IMR-90 (cell line): Measurements from ENCODE around the gene CDON. TPM values are rescaled to one million over a fixed set of nuclear protein-coding genes. Genes with fewer than 3 reads are reported as not detected.

Experiments
- ATAC-seq: fragments of 200-7000 bp; cut with Tn5 transposase; 2 replicates; pipeline ENCODE4 v1.9.1; 2020; ENCODE audit warnings: low read depth, mild to moderate bottlenecking, moderate library complexity
- BruUV-seq: library from RNA; stranded (reverse); fragments of 400-500 nt; replicated peaks from 2 replicates; lab custom pipeline; 2021; lab: Mats Ljungman, UMichigan
- CTCF ChIA-PET: fragments of 300-600 bp; formaldehyde crosslinking; extraction: SDS; loops from one replicate; lab custom pipeline; 2021; ENCODE audit warnings: antibody characterized with exemption; lab: Yijun Ruan, JAX
- POLR2A ChIA-PET: fragments of 300-600 bp; sonication (Branson Sonifier 250); formaldehyde crosslinking; loops from one replicate; lab custom pipeline; 2022; ENCODE audit warnings: antibody characterized with exemption; ENCODE audit not compliant: unreplicated experiment; lab: Charles Lee
- DNase-seq: peaks from one replicate; pipeline ENCODE4 v3.0.0; 2013
- H2AFZ ChIP-seq: replicated peaks from 2 replicates; pipeline ENCODE3; 2013; ENCODE audit warnings: low read length, mild to moderate bottlenecking; ENCODE audit not compliant: poor library complexity
- H2AK5ac ChIP-seq: 2 replicates; pipeline ENCODE4 v1.6.1; 2013; ENCODE audit warnings: low read depth, low read length, inconsistent platforms
- H2AK9ac ChIP-seq: replicated peaks from 2 replicates; pipeline ENCODE3; 2013; ENCODE audit warnings: mild to moderate bottlenecking, low read depth, low read length, moderate library complexity; ENCODE audit not compliant: poor library complexity
- H2BK120ac ChIP-seq: 2 replicates; pipeline ENCODE4 v1.6.1; 2013; ENCODE audit warnings: low read depth, low read length, inconsistent platforms
- H2BK15ac ChIP-seq: 3 replicates; pipeline ENCODE4 v1.6.1; 2013; ENCODE audit warnings: low read depth, low read length, inconsistent platforms
- H2BK20ac ChIP-seq: 2 replicates; pipeline ENCODE4 v1.6.1; 2013; ENCODE audit warnings: low read depth, mild to moderate bottlenecking, inconsistent platforms, low read length, moderate library complexity
- H2BK5ac ChIP-seq: 2 replicates; pipeline ENCODE4 v1.6.1; 2013; ENCODE audit warnings: mild to moderate bottlenecking, low read depth, low read length, inconsistent platforms; ENCODE audit not compliant: poor library complexity, severe bottlenecking
- H3K14ac ChIP-seq: replicated peaks from 2 replicates; pipeline ENCODE4 v1.6.1; 2013; ENCODE audit warnings: low read depth, low read length, inconsistent platforms
- H3K18ac ChIP-seq: 2 replicates; pipeline ENCODE4 v1.6.1; 2013; ENCODE audit warnings: low read depth, low read length, control low read depth
- H3K23ac ChIP-seq: 2 replicates; pipeline ENCODE4 v1.6.1; 2013; ENCODE audit warnings: low read depth, low read length, inconsistent platforms
- H3K27ac ChIP-seq: 2 replicates; pipeline ENCODE4 v1.5.1; 2013; ENCODE audit warnings: mild to moderate bottlenecking, control low read depth, low read length; ENCODE audit not compliant: insufficient read depth
- H3K27me3 ChIP-seq: 2 replicates; pipeline ENCODE4 v1.6.1; 2013; ENCODE audit warnings: low read length; ENCODE audit not compliant: control insufficient read depth, insufficient read depth
- H3K36me3 ChIP-seq: 2 replicates; pipeline ENCODE4 v1.6.1; 2013; ENCODE audit warnings: low read length, mixed read lengths; ENCODE audit not compliant: control insufficient read depth, insufficient read depth
- H3K4ac ChIP-seq: 2 replicates; pipeline ENCODE4 v1.6.1; 2013; ENCODE audit warnings: low read depth, low read length, inconsistent platforms
- H3K4me1 ChIP-seq: 2 replicates; pipeline ENCODE4 v1.6.1; 2013; ENCODE audit warnings: low read length, mixed read lengths; ENCODE audit not compliant: control insufficient read depth, insufficient read depth
- H3K4me2 ChIP-seq: 2 replicates; pipeline ENCODE4 v1.6.1; 2013; ENCODE audit warnings: low read depth, mild to moderate bottlenecking, control low read depth, low read length, moderate library complexity
- H3K4me3 ChIP-seq: 2 replicates; pipeline ENCODE4 v1.5.1; 2013; ENCODE audit warnings: low read depth, mild to moderate bottlenecking, control low read depth, low read length, moderate library complexity; ENCODE audit not compliant: insufficient read depth
- H3K56ac ChIP-seq: 2 replicates; pipeline ENCODE4 v1.6.1; 2013; ENCODE audit warnings: low read length, inconsistent platforms; ENCODE audit not compliant: insufficient read depth; ENCODE audit errors: extremely low read depth
- H3K79me1 ChIP-seq, 2 experiments: 2 replicates each; pipeline ENCODE4 v1.6.1; 2013; ENCODE audit warnings: low read length in 2 of 2, inconsistent platforms in 1 of 2, low read depth in 1 of 2
- H3K9ac ChIP-seq: 2 replicates; pipeline ENCODE4 v1.6.1; 2013; ENCODE audit warnings: low read depth, low read length, control low read depth
- H3K9me1 ChIP-seq: 2 replicates; pipeline ENCODE4 v1.6.1; 2013; ENCODE audit warnings: low read length, inconsistent platforms; ENCODE audit not compliant: insufficient read depth
- H3K9me3 ChIP-seq: 2 replicates; pipeline ENCODE4 v1.6.1; 2013; ENCODE audit warnings: low read length; ENCODE audit not compliant: control insufficient read depth, insufficient read depth
- H4K20me1 ChIP-seq: 2 replicates; pipeline ENCODE4 v1.6.1; 2013; ENCODE audit warnings: low read length, inconsistent platforms; ENCODE audit not compliant: insufficient read depth
- H4K5ac ChIP-seq: 2 replicates; pipeline ENCODE4 v1.6.1; 2013; ENCODE audit warnings: mild to moderate bottlenecking, low read depth, low read length, control low read depth
- H4K8ac ChIP-seq, 2 experiments: 2 replicates each; pipeline ENCODE4 v1.6.1; 2013; ENCODE audit warnings: low read depth in 2 of 2, low read length in 2 of 2, control low read depth in 1 of 2, inconsistent platforms in 1 of 2
- H4K91ac ChIP-seq: 2 replicates; pipeline ENCODE4 v1.6.1; 2013; ENCODE audit warnings: low read depth, low read length, inconsistent platforms; ENCODE audit not compliant: insufficient read depth
- BHLHE40 ChIP-seq: fragments of 150-350 bp; IDR thresholded peaks from 2 replicates; pipeline ENCODE4 v1.6.1; 2016; ENCODE audit warnings: mild to moderate bottlenecking, low read depth, low read length
- CEBPB ChIP-seq: IDR thresholded peaks from 2 replicates; pipeline ENCODE4 v1.6.1; 2012; ENCODE audit warnings: low read depth, low read length, improper control_type of control experiment
- CHD1 ChIP-seq: IDR thresholded peaks from 2 replicates; pipeline ENCODE4 v1.6.1; 2012; ENCODE audit warnings: low read depth, low read length, improper control_type of control experiment
- MAFK ChIP-seq: IDR thresholded peaks from 2 replicates; pipeline ENCODE4 v1.6.1; 2012; ENCODE audit warnings: low read depth, low read length, improper control_type of control experiment
- MAZ ChIP-seq: IDR thresholded peaks from 2 replicates; pipeline ENCODE4 v1.6.1; 2012; ENCODE audit warnings: low read depth, mild to moderate bottlenecking, low read length, improper control_type of control experiment, moderate library complexity, borderline replicate concordance
- NFE2L2 ChIP-seq: fragments of 150-350 bp; IDR thresholded peaks from 2 replicates; pipeline ENCODE4 v1.6.1; 2016; ENCODE audit warnings: low read depth, mild to moderate bottlenecking, low read length
- POLR2A ChIP-seq: IDR thresholded peaks from 2 replicates; pipeline ENCODE4 v1.6.1; 2012; ENCODE audit warnings: mild to moderate bottlenecking, low read depth, low read length
- RAD21 ChIP-seq: IDR thresholded peaks from 2 replicates; pipeline ENCODE4 v1.6.1; 2012; ENCODE audit warnings: low read length, improper control_type of control experiment
- RFX5 ChIP-seq: IDR thresholded peaks from 2 replicates; pipeline ENCODE4 v1.8.0; 2012; ENCODE audit warnings: low read depth, mild to moderate bottlenecking, low read length, moderate library complexity
- SMC3 ChIP-seq: fragments of 150-350 bp; IDR thresholded peaks from 2 replicates; pipeline ENCODE4 v1.6.1; 2016; ENCODE audit warnings: low read depth, mild to moderate bottlenecking, antibody characterized with exemption, low read length, moderate library complexity
- WGBS, 2 experiments: methylation state at CpG; one replicate each; pipeline versions ENCODE4 v1.1.5 to v1.1.7; 2013; ENCODE audit warnings: missing lambda C conversion rate in 2 of 2; ENCODE audit not compliant: insufficient read length in 1 of 2; ENCODE audit errors: extremely low coverage in 2 of 2; 5-methylcytosine and 5-hydroxymethylcytosine counted together
- dilution Hi-C: fragments of 300-500 bp; cut with HindIII; formaldehyde crosslinking; loops from one replicate; pipeline ENCODE4 v1.14.3; 2018; ENCODE audit warnings: low sequenced_read_pairs; ENCODE audit not compliant: unreplicated experiment
- in situ Hi-C: fragments of 300-500 bp; cut with MboI; formaldehyde crosslinking; loops from 3 replicates; pipeline ENCODE4 v1.14.3; 2019; ENCODE audit warnings: low sequenced_read_pairs, inconsistent platforms, mixed read lengths
- intact Hi-C: fragments of 100-400 bp; cut with micrococcal nuclease; formaldehyde crosslinking; loops from 2 replicates; pipeline ENCODE4 v1.10.0; 2022
- polyA plus RNA-seq, 3 experiments: library from polyadenylated mRNA; depleted of rRNA; stranded (reverse); fragments of >200 nt; gene quantifications; 2 replicates each; pipeline ENCODE4 v1.2.3, GENCODE V29; 2012; ENCODE audit warnings: low replicate concordance in 1 of 3
- total RNA-seq: library from RNA; depleted of rRNA; stranded (reverse); fragments of >200 nt; gene quantifications from 2 replicates; pipeline ENCODE4 v1.2.3, GENCODE V29; 2012
- TF ChIP-seq, protein P1 (sequence below): fragments of 150-350 bp; IDR thresholded peaks from 2 replicates; pipeline ENCODE4 v1.6.1; 2016; ENCODE audit warnings: low read depth, mild to moderate bottlenecking, low read length, moderate library complexity, borderline replicate concordance
- TF ChIP-seq, protein P2 (sequence below): fragments of 150-350 bp; IDR thresholded peaks from 2 replicates; pipeline ENCODE4 v1.6.1; 2017; ENCODE audit warnings: mild to moderate bottlenecking, antibody characterized with exemption, low read length, low read depth
- TF ChIP-seq, protein P3 (sequence below): conservative IDR thresholded peaks from 2 replicates; pipeline ENCODE4 v1.5.1; 2012; ENCODE audit warnings: mild to moderate bottlenecking, low read depth, low read length, improper control_type of control experiment

Gene CDON
- total and polyA plus RNA-seq, 2 of the 4 experiments (the other 2 are of a cell fraction): 1.2 to 3.8 TPM

DNA sequence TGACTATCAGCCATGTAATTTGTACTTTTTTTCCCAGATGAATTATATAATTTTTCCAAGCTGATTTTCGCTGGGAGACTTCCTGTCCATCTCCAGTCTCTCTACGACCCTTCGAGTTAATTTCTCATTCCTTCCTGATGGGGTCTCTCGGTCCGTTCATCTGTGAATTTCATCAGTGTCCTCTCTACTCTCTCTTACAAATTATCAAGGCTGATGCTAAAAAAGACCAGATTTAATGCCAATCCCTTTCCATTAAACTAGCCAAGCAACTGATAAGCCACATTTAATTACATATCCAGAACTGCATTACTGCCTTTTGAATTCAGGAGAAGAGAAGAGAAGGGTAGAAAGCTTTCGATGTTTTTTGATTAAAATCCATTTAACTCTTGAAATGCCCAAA, 91.0 kb downstream of the CDON start:
- H3K9me3 ChIP-seq: no peaks in the 10 kb centered on the region
- H3K4me2 ChIP-seq: no peak overlapping the region
- BruUV-seq: no TSS peak
- H3K23ac ChIP-seq: no peak overlapping the region
- no peaks in the 10 kb centered on the region; the same call in 1 of the 2 replicates for H3K4me1 ChIP-seq
- H3K4me3 ChIP-seq: no peak overlapping the region
- no peak overlapping the region for H3K9ac ChIP-seq
- peaks cover 3% of the 10 kb centered on the region; the same call in 1 of the 2 replicates for H3K27me3 ChIP-seq
- whole genome bisulfite sequencing, 2 experiments: 40% methylated on average over 3 of the region's 6 CpGs; no CpG with 5 or more reads in 1 of the 2 experiments
- H3K27ac ChIP-seq: no peak overlapping the region
- ChIA-PET CTCF (no interaction called here), POLR2A (no interaction called here)
- no peak overlapping the region for H4K5ac ChIP-seq
- no peak overlapping the region for H4K8ac ChIP-seq
- H2AFZ ChIP-seq: no peak overlapping the region
- H3K4ac ChIP-seq: no peak overlapping the region
- TF ChIP-seq, protein P1, sequence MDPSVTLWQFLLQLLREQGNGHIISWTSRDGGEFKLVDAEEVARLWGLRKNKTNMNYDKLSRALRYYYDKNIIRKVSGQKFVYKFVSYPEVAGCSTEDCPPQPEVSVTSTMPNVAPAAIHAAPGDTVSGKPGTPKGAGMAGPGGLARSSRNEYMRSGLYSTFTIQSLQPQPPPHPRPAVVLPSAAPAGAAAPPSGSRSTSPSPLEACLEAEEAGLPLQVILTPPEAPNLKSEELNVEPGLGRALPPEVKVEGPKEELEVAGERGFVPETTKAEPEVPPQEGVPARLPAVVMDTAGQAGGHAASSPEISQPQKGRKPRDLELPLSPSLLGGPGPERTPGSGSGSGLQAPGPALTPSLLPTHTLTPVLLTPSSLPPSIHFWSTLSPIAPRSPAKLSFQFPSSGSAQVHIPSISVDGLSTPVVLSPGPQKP: no peak
- TF ChIP-seq CHD1: no peak
- TF ChIP-seq POLR2A: no peak
- TF ChIP-seq, protein P2, sequence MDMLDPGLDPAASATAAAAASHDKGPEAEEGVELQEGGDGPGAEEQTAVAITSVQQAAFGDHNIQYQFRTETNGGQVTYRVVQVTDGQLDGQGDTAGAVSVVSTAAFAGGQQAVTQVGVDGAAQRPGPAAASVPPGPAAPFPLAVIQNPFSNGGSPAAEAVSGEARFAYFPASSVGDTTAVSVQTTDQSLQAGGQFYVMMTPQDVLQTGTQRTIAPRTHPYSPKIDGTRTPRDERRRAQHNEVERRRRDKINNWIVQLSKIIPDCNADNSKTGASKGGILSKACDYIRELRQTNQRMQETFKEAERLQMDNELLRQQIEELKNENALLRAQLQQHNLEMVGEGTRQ: no peak
- TF ChIP-seq MAFK: no peak
- no peak for TF ChIP-seq SMC3
- TF ChIP-seq NFE2L2: no peak
- TF ChIP-seq, protein P3, sequence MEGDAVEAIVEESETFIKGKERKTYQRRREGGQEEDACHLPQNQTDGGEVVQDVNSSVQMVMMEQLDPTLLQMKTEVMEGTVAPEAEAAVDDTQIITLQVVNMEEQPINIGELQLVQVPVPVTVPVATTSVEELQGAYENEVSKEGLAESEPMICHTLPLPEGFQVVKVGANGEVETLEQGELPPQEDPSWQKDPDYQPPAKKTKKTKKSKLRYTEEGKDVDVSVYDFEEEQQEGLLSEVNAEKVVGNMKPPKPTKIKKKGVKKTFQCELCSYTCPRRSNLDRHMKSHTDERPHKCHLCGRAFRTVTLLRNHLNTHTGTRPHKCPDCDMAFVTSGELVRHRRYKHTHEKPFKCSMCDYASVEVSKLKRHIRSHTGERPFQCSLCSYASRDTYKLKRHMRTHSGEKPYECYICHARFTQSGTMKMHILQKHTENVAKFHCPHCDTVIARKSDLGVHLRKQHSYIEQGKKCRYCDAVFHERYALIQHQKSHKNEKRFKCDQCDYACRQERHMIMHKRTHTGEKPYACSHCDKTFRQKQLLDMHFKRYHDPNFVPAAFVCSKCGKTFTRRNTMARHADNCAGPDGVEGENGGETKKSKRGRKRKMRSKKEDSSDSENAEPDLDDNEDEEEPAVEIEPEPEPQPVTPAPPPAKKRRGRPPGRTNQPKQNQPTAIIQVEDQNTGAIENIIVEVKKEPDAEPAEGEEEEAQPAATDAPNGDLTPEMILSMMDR: no peak
- TF ChIP-seq CEBPB: no peak
- TF ChIP-seq RFX5: no peak
- no peak for TF ChIP-seq MAZ
- no peak for TF ChIP-seq RAD21
- no peak for TF ChIP-seq BHLHE40
- no peak overlapping the region for H4K91ac ChIP-seq
- in situ Hi-C loops (no loop called here), dilution Hi-C loops (no loop called here), intact Hi-C loops (no loop called here)
- no peaks in the 10 kb centered on the region for H3K9me1 ChIP-seq
- no peak overlapping the region for H2BK15ac ChIP-seq
- no peak overlapping the region for H3K56ac ChIP-seq
- ATAC-seq (no peak), DNase-seq (no peak)
- no peak overlapping the region for H2BK120ac ChIP-seq
- H2AK9ac ChIP-seq: no peak overlapping the region
- no peak overlapping the region for H2AK5ac ChIP-seq
- no peak overlapping the region for H2BK20ac ChIP-seq
- H2BK5ac ChIP-seq: no peak overlapping the region
- no peak overlapping the region for H3K14ac ChIP-seq
- no peaks in the 10 kb centered on the region for H3K36me3 ChIP-seq
- H3K79me1 ChIP-seq: no peaks in the 10 kb centered on the region
- H4K20me1 ChIP-seq: no peaks in the 10 kb centered on the region
- H3K18ac ChIP-seq: no peak overlapping the region
